Measurements from ENCODE around the gene SENP2.

GRCh38 chr3:185585518-185585858 lies 607 bp upstream of the SENP2 start:
- TF ChIP-seq RAD21 (conservative IDR thresholded peaks at IDR 0.05 in 1 of 2, IDR thresholded peaks at IDR 0.05 in 1 of 2) (no peak), NR3C1 (IDR thresholded peaks at IDR 0.05) (no peak), EP300 (IDR thresholded peaks at IDR 0.05) (no peak), MAFK (IDR thresholded peaks at IDR 0.05; ENCODE audit: partially characterized antibody) (no peak), JUNB (IDR thresholded peaks at IDR 0.05) (no peak), NFE2L2 (conservative IDR thresholded peaks at IDR 0.05; ENCODE audit: low read length) (no peak), POLR2A (IDR thresholded peaks at IDR 0.05; ENCODE audit: low read length) (no peak)
- TF ChIP-seq, protein P1, sequence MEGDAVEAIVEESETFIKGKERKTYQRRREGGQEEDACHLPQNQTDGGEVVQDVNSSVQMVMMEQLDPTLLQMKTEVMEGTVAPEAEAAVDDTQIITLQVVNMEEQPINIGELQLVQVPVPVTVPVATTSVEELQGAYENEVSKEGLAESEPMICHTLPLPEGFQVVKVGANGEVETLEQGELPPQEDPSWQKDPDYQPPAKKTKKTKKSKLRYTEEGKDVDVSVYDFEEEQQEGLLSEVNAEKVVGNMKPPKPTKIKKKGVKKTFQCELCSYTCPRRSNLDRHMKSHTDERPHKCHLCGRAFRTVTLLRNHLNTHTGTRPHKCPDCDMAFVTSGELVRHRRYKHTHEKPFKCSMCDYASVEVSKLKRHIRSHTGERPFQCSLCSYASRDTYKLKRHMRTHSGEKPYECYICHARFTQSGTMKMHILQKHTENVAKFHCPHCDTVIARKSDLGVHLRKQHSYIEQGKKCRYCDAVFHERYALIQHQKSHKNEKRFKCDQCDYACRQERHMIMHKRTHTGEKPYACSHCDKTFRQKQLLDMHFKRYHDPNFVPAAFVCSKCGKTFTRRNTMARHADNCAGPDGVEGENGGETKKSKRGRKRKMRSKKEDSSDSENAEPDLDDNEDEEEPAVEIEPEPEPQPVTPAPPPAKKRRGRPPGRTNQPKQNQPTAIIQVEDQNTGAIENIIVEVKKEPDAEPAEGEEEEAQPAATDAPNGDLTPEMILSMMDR (IDR thresholded peaks at IDR 0.05): no peak
- TF ChIP-seq, protein P2, sequence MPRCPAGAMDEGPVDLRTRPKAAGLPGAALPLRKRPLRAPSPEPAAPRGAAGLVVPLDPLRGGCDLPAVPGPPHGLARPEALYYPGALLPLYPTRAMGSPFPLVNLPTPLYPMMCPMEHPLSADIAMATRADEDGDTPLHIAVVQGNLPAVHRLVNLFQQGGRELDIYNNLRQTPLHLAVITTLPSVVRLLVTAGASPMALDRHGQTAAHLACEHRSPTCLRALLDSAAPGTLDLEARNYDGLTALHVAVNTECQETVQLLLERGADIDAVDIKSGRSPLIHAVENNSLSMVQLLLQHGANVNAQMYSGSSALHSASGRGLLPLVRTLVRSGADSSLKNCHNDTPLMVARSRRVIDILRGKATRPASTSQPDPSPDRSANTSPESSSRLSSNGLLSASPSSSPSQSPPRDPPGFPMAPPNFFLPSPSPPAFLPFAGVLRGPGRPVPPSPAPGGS (IDR thresholded peaks at IDR 0.05): no peak
